ENCODE data around the gene GPC6. TPM values are rescaled to one million over a fixed set of nuclear protein-coding genes. Genes with fewer than 3 reads are reported as not detected.

Gene GPC6
- total RNA-seq, 6 donors from 2014 or later = 1.3 to 7.3 (median 3.4) TPM

DNA sequence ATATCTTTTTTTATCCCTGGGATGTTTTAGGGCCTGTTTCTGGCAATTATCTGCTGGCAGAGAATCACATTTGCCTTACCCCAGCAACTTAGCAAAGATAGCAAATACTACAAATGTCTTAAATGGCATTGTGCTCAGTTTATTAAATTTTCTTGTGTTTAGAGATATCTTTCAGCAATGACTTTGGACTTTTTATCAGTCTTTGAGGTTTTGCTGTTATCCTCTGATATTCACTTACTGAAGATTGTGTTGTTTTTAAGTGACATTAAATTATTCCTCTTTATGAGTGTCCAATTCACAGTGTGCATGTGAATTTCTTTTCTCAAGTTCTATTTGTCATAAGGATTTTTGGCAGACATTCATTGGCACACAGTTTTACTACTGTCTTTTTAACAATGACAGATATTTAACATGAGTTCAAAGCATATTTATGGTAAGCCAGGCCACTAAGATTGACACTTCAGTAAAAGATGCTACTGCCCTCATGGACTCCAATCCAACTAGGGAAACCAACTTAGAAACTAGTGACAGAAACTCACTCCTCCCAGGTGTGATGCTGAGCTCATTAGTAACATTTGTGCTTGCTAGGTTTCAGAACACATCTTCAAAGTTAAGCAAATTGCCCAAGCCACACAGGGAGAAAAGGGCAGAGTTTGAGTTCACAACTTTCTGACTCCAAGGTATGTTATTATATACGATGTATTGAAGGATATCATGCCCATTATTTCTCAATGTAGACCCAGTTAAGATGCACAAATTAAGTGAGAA is 481.9 kb downstream of the GPC6 start:
- no peaks in the 10 kb centered on the region for H3K9me3 ChIP-seq
- no peak for DNase-seq
- H3K27me3 ChIP-seq = no peaks in the 10 kb centered on the region
- 73 to 83% methylated on average over 1 of the region's 1 CpG for WGBS, 2 donors
- H3K36me3 ChIP-seq = no peaks in the 10 kb centered on the region
- no peak overlapping the region for H3K4me3 ChIP-seq
- ATAC-seq (ENCODE audit: low FRiP score in 2 of 2) = no peak
- H3K4me1 ChIP-seq = no peaks in the 10 kb centered on the region
- no peak overlapping the region for H3K27ac ChIP-seq
- TF ChIP-seq EP300 (IDR thresholded peaks at IDR 0.05) (no peak), POLR2AphosphoS5 (IDR thresholded peaks at IDR 0.05) (no peak), POLR2A (IDR thresholded peaks at IDR 0.05) (no peak)
- TF ChIP-seq, protein P1, sequence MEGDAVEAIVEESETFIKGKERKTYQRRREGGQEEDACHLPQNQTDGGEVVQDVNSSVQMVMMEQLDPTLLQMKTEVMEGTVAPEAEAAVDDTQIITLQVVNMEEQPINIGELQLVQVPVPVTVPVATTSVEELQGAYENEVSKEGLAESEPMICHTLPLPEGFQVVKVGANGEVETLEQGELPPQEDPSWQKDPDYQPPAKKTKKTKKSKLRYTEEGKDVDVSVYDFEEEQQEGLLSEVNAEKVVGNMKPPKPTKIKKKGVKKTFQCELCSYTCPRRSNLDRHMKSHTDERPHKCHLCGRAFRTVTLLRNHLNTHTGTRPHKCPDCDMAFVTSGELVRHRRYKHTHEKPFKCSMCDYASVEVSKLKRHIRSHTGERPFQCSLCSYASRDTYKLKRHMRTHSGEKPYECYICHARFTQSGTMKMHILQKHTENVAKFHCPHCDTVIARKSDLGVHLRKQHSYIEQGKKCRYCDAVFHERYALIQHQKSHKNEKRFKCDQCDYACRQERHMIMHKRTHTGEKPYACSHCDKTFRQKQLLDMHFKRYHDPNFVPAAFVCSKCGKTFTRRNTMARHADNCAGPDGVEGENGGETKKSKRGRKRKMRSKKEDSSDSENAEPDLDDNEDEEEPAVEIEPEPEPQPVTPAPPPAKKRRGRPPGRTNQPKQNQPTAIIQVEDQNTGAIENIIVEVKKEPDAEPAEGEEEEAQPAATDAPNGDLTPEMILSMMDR (IDR thresholded peaks at IDR 0.05) = no peak

DNA sequence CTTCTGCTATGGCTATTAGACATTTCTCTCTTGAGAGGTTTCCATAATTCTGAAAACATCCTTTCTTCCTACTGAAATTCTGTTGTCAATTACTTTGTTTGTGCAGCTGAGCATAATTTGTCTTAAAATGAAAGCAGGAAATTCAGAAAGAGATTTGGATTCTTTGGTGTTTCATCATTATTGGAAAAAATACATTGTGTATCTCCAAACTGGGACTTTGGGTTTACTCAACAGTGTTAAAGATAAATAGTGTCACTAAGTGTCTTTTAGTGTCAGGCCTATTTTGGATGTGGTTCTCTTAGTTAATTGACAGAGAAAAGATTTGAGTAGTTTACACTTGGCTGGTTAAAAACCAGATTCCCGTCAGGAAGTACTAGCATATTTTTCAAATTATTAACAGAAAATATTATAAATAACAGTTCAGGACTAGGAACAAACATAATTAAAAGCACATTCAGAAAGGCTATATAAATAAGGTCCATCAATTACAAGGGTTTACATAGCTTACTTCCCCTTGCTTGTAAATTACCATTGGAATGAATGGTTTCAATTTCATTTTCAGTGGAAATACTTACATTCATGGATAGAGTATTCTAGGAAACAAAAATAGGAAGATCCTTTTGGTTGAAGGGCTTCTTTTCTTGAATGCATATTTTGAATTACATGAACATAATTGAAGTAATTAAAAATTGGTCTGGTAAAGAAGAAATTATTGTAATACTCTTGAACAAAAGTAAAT is 483.1 kb downstream of the GPC6 start:
- 0 to 53% methylated on average over 1 of the region's 1 CpG for WGBS, 2 donors
- TF ChIP-seq, protein P1 (IDR thresholded peaks at IDR 0.05) = no peak
- no peak for TF ChIP-seq POLR2AphosphoS5 (IDR thresholded peaks at IDR 0.05)
- no peak for TF ChIP-seq POLR2A (IDR thresholded peaks at IDR 0.05)
- no peak for TF ChIP-seq EP300 (IDR thresholded peaks at IDR 0.05)
- no peak for ATAC-seq (ENCODE audit: low FRiP score in 2 of 2)
- Histone ChIP-seq H3K4me3 (no peak overlapping the region), H3K27ac (no peak overlapping the region), H3K36me3 (no peaks in the 10 kb centered on the region), H3K27me3 (no peaks in the 10 kb centered on the region), H3K9me3 (peaks cover 0 to 7% (median 0%) of the 10 kb centered on the region in 4 donors), H3K4me1 (no peaks in the 10 kb centered on the region)
- no peak for DNase-seq

DNA sequence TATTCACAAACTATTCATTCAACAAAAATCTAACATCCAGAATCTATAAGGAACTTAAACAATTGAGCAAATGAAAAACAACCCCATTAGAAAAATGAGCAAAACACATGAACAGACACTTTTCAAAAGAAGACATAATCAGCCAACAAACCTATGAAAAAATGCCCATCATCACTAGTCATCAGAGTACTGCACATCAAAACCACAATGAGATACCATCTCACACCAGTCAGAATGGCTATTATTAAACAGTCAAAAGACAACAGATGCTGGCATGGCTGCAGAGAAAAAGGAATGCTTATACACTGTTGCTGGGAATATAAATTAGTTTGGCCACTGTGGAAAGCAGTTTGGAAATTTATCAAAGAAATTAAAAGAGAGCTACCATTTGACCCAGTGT is 487.6 kb downstream of the GPC6 start:
- ATAC-seq (ENCODE audit: low FRiP score in 2 of 2) = no peak
- no peak for TF ChIP-seq POLR2AphosphoS5 (IDR thresholded peaks at IDR 0.05)
- TF ChIP-seq, protein P1 (IDR thresholded peaks at IDR 0.05) = no peak
- TF ChIP-seq EP300 (IDR thresholded peaks at IDR 0.05) = no peak
- no peak for TF ChIP-seq POLR2A (IDR thresholded peaks at IDR 0.05)

DNA sequence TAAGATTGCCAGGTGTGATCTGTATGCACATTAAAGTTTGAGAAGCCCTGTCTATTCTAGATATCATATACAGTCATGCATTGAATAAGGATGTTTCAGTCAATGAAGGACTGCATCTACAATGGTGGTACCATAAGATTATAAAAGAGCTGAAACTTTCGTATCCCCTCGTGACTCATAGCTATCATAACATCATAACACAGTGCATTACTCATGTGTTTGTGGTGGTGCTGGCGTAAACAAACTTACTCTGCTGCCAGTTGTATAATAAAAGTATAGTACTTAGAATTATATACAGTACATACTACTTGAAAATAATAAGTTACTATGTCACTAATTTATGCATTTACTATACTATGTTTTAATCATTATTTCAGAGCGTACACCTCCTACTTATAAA is 489.3 kb downstream of the GPC6 start:
- H3K4me3 ChIP-seq = no peak overlapping the region
- no peaks in the 10 kb centered on the region for H3K27me3 ChIP-seq
- 82 to 90% methylated on average over 4 of the region's 4 CpGs for WGBS, 2 donors
- H3K4me1 ChIP-seq = no peaks in the 10 kb centered on the region
- H3K27ac ChIP-seq = no peak overlapping the region
- DNase-seq (no peak), ATAC-seq (ENCODE audit: low FRiP score in 2 of 2) (no peak)
- no peaks in the 10 kb centered on the region for H3K36me3 ChIP-seq
- peaks cover 0 to 10% (median 2%) of the 10 kb centered on the region in 4 donors for H3K9me3 ChIP-seq
- TF ChIP-seq, protein P1 (IDR thresholded peaks at IDR 0.05) = no peak
- TF ChIP-seq EP300 (IDR thresholded peaks at IDR 0.05) (no peak), POLR2AphosphoS5 (IDR thresholded peaks at IDR 0.05) (no peak), POLR2A (IDR thresholded peaks at IDR 0.05) (no peak)

More for the DNA sequence above, 487.6 kb downstream of the GPC6 start:
- H3K36me3 ChIP-seq = no peaks in the 10 kb centered on the region
- H3K4me1 ChIP-seq = no peaks in the 10 kb centered on the region
- peaks cover 0 to 10% (median 0%) of the 10 kb centered on the region in 4 donors for H3K9me3 ChIP-seq
- no peak overlapping the region for H3K4me3 ChIP-seq
- no peak overlapping the region for H3K27ac ChIP-seq
- no peak for DNase-seq
- no peaks in the 10 kb centered on the region for H3K27me3 ChIP-seq
